ENCODE data around the gene PRCC.
A peak's percentile ranks its signal among the peaks of the same experiment; 100 is the strongest.

Gene PRCC

DNA sequence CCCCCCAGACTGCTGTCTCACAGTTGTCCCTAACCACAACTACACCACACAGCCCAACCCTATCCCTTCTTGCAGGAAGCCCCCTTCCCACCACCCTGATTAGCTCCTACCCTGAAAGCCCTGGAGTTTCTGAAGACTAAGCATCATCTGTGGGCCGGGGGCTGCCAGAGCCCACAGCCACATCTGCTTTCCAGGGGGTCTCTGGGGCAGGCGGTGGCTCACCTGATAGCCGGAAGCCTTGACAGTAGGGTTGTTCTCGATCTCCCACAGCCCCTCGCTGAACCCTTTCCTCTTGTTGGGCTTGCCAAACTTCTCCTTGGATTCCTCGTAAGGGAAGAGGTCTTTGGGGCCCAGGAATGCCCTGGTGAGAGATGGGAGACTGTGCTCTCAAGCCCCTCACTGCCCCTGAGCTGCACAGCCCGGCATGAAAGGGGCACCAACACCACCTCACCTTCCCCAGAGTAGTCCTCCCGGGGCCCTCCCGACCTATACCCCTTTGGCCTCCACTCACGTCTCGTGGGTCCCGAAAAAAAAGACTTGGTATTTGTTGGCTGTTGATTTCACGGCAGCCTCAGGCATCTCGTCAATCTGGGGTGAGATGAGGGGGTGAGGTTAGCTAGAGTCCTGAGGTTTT lies 22.4 kb upstream of the PRCC start:
- no peak overlapping the region for H3K4me2 ChIP-seq (ENCODE audit: low read length)
- no peak overlapping the region for H2AFZ ChIP-seq (ENCODE audit: low read length)
- no peak overlapping the region for H3K9ac ChIP-seq (ENCODE audit: low read length)
- H3K27ac ChIP-seq (ENCODE audit: low read depth, low read length, poor library complexity, severe bottlenecking) = no peak overlapping the region
- no peaks in the 10 kb centered on the region for H4K20me1 ChIP-seq (ENCODE audit: insufficient read depth, low read length)
- H3K9me3 ChIP-seq (ENCODE audit: low read length) = no peaks in the 10 kb centered on the region
- H3K27me3 ChIP-seq (ENCODE audit: insufficient read depth, low read length) = no peaks in the 10 kb centered on the region
- peaks cover 61% of the 10 kb centered on the region for H3K36me3 ChIP-seq (ENCODE audit: insufficient read depth, low read length)
- no peaks in the 10 kb centered on the region for H3K9me2 ChIP-seq (ENCODE audit: low read depth, low read length)
- H3K79me2 ChIP-seq (ENCODE audit: insufficient read depth, low read length) = peaks cover 44% of the 10 kb centered on the region
- no peak overlapping the region for H3K4me3 ChIP-seq (ENCODE audit: low read depth, low read length, poor library complexity, severe bottlenecking)
- peaks cover 54% of the 10 kb centered on the region for H3K4me1 ChIP-seq (ENCODE audit: insufficient read depth, low read length, severe bottlenecking)
- 0 out of 2 replicates have a peak, but pooled peaks cover 9% of the 10 kb centered on the region for H3F3A ChIP-seq (ENCODE audit: insufficient read depth, low read length)
- TF ChIP-seq CTCF (IDR thresholded peaks at IDR 0.05; ENCODE audit: low read length) (no peak), EZH2 (IDR thresholded peaks at IDR 0.05; ENCODE audit: borderline replicate concordance, low read length) (no peak)

- no peaks in the 10 kb centered on the region for H3K9me2 ChIP-seq (ENCODE audit: low read depth, low read length)
- H3K27me3 ChIP-seq (ENCODE audit: insufficient read depth, low read length) = no peaks in the 10 kb centered on the region
- H3K4me3 ChIP-seq (ENCODE audit: low read depth, low read length, poor library complexity, severe bottlenecking) = no peak overlapping the region
- H3K36me3 ChIP-seq (ENCODE audit: insufficient read depth, low read length) = peaks cover 56% of the 10 kb centered on the region
- no peak overlapping the region for H3K9ac ChIP-seq (ENCODE audit: low read length)
- H3K4me2 ChIP-seq (ENCODE audit: low read length) = no peak overlapping the region
- H3K4me1 ChIP-seq (ENCODE audit: insufficient read depth, low read length, severe bottlenecking) = peaks cover 52% of the 10 kb centered on the region
- TF ChIP-seq CTCF (IDR thresholded peaks at IDR 0.05; ENCODE audit: low read length) (no peak), EZH2 (IDR thresholded peaks at IDR 0.05; ENCODE audit: borderline replicate concordance, low read length) (no peak)
- peaks cover 50% of the 10 kb centered on the region for H3K79me2 ChIP-seq (ENCODE audit: insufficient read depth, low read length)
- 0 out of 2 replicates have a peak, but pooled peaks cover 9% of the 10 kb centered on the region for H3F3A ChIP-seq (ENCODE audit: insufficient read depth, low read length)
- H3K27ac ChIP-seq (ENCODE audit: low read depth, low read length, poor library complexity, severe bottlenecking) = peak overlapping the region; percentile 76
- H2AFZ ChIP-seq (ENCODE audit: low read length) = no peak overlapping the region
- no peaks in the 10 kb centered on the region for H3K9me3 ChIP-seq (ENCODE audit: low read length)
- no peaks in the 10 kb centered on the region for H4K20me1 ChIP-seq (ENCODE audit: insufficient read depth, low read length)
Measured at GRCh38 chr1:156745881-156746280, 21.5 kb upstream of the PRCC start.

- H3K4me3 ChIP-seq (ENCODE audit: low read depth, low read length, poor library complexity, severe bottlenecking) = no peak overlapping the region
- H3K9me3 ChIP-seq (ENCODE audit: low read length) = no peaks in the 10 kb centered on the region
- 0 out of 2 replicates have a peak, but pooled peaks cover 9% of the 10 kb centered on the region for H3F3A ChIP-seq (ENCODE audit: insufficient read depth, low read length)
- no peaks in the 10 kb centered on the region for H4K20me1 ChIP-seq (ENCODE audit: insufficient read depth, low read length)
- H3K79me2 ChIP-seq (ENCODE audit: insufficient read depth, low read length) = peaks cover 53% of the 10 kb centered on the region
- peaks cover 56% of the 10 kb centered on the region for H3K36me3 ChIP-seq (ENCODE audit: insufficient read depth, low read length)
- H3K9me2 ChIP-seq (ENCODE audit: low read depth, low read length) = no peaks in the 10 kb centered on the region
- peaks cover 50% of the 10 kb centered on the region for H3K4me1 ChIP-seq (ENCODE audit: insufficient read depth, low read length, severe bottlenecking)
- H3K27ac ChIP-seq (ENCODE audit: low read depth, low read length, poor library complexity, severe bottlenecking) = peak overlapping the region; percentile 76
- peak overlapping the region; percentile 53; the same call in 1 of the 2 replicates for H3K4me2 ChIP-seq (ENCODE audit: low read length)
- H3K9ac ChIP-seq (ENCODE audit: low read length) = no peak overlapping the region
- no peaks in the 10 kb centered on the region for H3K27me3 ChIP-seq (ENCODE audit: insufficient read depth, low read length)
- TF ChIP-seq EZH2 (IDR thresholded peaks at IDR 0.05; ENCODE audit: borderline replicate concordance, low read length) = no peak
- TF ChIP-seq CTCF (IDR thresholded peaks at IDR 0.05; ENCODE audit: low read length) = no peak
- no peak overlapping the region for H2AFZ ChIP-seq (ENCODE audit: low read length)
Measured at GRCh38 chr1:156746406-156746727, 21.0 kb upstream of the PRCC start.
